ENCODE data around the gene SLC26A11. TPM values are rescaled to one million over a fixed set of nuclear protein-coding genes. Genes with fewer than 3 reads are reported as not detected.
"Not testable (repeated sequence)": the region's sequence is repeated elsewhere in the genome, so short reads cannot be mapped to it uniquely, and the experiment has no call there.

Gene SLC26A11
- total RNA-seq, 1 donor from 2014 or later = 10.6 TPM

DNA sequence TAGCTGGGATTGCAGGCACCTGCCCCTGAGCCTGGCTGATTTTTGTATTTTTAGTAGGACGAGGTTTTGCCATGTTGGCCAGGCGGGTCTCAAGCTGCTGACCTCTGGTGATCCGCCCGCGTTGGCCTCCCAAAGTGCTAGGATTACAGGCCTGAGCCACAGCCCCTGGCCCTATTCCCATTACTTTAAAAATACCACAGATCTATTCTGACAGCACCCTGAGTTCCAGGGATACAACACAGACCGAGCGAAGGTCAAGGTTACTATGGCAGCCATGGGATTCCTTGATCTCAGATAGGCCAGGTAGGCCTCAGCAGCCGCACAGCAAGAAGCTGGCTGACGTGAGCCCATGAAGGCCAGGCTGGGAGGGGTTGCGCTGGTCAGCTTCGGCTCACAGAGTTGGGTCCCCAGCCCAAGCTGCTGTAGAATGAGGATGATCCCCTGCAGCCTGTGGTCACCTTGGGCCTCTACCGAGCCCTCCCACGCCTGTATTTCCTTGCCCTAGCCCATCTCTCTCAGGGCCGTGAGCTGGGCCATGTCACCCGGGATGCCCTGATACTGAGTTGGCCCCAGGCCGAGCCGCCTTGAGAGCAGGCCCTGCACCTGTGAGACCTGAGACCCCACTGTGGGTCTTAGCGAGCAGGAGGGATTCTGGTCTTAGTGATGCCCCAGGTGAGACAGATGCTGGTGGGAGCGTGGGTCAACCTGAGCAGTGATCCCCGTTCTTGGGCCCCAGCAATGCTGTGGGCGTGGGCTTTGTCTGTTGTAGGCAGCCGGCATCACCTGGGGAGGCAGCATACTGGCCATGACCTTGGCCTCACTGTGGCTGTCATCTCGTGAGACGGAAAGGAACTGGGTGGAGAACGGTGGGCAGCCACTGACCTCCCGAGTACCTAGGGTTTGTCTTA, 23.6 kb downstream of the SLC26A11 start:
- DNase-seq (ENCODE audit: low read depth) = peak; percentile 80

DNA sequence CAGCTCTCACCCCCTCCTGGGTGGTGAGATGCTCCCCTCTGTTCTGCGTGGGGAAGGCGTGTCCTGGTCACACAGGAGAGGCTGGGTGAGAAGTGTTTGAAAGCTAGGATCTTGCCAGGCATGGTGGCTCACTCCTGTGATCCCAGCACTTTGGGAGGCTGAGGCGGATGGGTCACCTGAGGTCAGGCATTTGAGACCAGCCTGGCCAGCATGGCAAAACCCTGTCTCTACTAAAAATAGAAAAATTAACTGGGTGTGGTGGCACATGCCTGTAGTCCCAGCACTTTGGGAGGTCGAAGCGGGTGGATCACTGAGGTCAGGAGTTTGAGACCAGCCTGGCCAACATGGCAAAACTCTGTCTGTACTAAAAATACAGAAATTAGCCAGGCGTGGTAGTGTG, 24.2 kb downstream of the SLC26A11 start:
- not testable (repeated sequence) for DNase-seq (ENCODE audit: low read depth)

DNA sequence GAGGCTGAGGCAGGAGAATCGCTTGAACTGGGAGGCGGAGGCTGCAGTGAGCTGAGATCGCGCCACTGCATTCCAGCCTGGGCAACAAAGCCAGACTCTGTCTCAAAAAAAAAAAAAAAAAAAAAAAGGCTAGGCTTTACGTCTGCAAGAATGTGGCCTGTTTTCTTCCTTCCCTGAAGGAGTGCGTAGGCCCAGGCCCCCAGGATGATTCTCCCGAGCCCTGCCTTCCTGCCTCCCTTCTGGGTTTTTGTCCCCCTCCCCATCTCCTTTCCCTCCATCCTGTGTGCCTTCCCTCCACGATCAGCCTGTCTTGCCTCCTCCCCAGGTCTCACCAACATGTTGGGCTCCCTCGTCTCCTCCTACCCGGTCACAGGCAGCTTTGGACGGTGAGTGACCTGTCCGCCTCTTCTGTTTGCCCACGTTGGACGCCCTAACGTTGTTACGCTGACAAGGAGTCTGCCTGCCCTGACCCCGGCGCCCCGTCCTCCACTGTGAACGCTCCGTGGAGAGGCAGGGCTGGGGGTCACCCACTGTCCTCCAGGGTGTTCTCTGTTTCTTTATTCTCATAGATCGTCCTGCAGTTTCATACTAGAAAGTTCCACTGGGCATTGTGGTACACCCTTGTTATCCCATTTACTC, 24.8 kb downstream of the SLC26A11 start:
- DNase-seq (ENCODE audit: low read depth) = no peak

DNA sequence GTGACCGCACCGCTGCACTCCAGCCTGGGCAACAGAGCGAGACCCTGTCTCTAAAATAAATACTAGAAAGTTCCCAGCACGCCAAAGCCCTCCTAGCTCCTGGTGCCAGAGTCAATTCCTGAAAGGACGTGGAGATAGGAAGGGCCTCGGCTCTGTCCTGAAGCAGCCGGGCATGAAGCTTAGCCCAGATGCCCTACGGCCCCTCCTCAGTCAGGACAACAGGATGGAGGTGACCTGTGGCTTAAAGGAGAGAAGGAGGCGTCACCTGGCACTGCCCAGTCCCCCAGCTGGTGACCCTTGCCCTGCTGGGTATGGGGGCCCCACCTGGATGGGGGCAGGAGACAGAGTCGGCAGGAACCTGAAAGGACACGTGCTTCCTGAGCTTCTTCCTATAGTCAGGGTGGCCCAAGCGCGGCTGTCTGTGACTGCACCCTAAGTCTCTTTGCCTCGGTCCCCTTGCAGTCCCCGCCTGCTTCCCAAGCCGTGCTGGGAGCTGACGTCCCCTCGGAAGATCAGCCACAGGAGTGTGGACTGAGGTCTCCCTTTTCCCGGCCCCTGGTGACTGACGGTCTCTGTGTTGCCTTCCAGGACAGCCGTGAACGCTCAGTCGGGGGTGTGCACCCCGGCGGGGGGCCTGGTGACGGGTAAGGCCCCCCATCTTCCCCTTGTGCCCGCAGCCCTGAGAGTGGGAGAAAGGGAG, 25.5 kb downstream of the SLC26A11 start:
- DNase-seq (ENCODE audit: low read depth) = no peak

DNA sequence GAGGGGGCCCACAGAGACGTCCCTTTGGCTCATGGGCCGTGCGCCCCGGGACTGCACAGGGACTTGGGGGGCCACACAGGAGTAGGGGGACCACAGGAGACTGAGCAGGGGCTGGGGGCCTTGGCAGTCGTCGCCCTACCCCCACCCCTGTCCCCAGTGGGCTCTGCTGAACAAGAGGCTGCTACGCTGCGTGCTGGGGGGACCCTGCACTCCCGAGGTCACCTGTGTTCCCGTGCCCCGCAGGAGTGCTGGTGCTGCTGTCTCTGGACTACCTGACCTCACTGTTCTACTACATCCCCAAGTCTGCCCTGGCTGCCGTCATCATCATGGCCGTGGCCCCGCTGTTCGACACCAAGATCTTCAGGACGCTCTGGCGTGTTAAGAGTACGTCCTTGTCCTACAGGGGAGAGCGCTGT, 26.0 kb downstream of the SLC26A11 start:
- DNase-seq (ENCODE audit: low read depth) = no peak

DNA sequence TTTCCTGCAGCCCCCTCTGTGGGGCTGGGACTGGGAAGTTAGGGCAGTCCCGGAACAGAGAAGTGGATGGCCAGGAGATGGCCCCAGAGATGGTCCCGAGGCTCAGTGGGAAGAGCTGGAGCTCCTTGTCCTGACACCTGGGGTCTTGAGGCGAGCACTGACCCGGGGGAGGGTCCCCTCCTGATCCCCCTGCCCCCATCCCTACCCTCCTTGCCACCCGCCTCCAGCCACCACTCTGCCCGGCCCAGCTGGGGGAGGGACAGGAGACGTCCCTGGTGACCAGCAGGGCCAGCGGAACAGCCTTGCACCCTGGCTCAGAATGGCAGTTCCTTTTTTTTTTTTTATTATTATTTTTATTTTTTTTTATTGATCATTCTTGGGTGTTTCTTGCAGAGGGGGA, 26.5 kb downstream of the SLC26A11 start:
- DNase-seq (ENCODE audit: low read depth) = no peak

DNA sequence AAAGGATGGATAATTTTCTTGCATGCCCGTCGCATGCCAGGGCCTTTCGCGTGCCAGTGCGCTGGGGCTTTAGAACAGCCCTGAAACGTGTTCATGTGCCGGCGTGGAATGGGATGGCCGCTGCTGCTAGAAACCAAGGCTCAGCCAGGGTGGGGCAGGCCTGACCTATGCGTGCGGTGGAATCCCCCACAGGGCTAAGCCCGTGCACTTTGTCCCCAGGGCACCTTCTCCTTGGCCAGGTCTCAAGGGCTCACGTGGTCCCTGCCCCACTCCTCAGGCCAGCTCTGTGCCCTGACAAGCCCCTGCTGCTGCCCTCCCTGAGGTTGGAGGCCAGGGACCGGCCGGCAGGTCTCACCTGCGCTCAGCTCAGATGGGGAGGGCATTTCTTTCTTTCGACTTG, 27.3 kb downstream of the SLC26A11 start:
- no peak for DNase-seq (ENCODE audit: low read depth)

DNA sequence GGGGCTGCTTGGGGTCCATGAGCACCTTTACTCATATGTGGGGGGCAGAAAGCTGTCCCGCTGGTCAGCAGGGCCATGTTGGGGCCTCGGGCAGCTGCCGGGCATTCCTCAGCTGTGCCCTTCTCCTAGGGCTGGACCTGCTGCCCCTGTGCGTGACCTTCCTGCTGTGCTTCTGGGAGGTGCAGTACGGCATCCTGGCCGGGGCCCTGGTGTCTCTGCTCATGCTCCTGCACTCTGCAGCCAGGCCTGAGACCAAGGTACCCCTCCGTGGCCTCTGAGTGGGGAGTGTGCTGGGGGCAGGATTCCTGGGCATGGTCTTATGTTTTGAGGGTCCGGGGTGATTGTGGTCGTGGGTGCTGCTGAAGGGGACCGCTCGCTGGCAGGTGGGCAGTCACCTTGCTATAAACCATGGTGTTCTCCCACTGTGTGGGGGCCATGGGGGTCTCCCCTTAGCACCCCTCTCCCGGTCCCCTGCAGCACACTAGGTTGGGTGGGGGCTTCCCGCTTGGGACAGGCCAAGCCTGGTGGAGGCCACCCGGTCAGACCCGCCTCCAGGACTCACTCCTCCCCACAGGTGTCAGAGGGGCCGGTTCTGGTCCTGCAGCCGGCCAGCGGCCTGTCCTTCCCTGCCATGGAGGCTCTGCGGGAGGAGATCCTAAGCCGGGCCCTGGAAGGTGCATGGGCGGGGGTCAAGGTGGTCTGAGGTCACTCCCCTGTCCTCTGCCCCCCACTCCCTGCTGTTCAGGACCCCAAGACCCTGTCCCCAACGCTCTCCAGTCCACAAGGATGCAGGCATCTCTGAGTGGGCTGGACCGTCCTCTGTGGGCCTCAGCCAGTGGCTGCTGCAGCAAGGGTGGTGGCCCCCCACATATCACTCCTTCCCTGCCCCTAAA, 28.0 kb downstream of the SLC26A11 start:
- no peak for DNase-seq (ENCODE audit: low read depth)

DNA sequence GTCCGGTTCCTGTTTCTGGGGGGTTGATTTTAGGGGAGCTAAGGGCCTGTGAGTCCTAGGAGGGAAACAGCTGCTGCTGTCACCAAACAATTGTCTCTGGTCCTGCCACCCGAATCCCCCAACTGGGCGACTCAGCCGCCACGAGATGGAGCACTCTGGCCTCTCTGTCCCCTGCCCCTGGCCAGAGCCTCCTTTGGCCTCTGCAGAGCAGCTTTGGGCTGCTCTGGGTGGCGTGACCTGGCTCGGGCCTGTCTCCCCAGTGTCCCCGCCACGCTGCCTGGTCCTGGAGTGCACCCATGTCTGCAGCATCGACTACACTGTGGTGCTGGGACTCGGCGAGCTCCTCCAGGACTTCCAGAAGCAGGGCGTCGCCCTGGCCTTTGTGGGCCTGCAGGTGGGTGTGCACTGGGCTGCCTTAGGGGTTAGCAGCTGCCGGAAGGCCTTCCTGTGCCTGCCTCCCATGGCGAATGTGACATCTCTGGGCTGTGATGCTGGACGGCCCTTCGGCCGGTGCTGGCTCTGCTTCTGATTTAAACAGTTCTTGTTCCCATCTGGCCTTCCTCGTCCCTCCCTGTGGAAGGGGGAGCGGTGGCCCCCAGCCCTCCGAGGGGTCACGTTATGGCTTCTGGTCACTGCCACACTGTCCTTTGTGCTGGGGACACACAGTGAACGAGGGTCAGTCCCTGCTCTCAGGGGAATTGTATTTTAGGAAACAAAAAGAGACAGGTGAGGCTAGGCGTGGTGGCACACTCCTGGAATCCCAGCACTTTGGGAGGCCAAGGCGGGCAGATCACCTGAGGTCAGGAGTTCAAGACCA, 28.9 kb downstream of the SLC26A11 start:
- no peak for DNase-seq (ENCODE audit: low read depth)

DNA sequence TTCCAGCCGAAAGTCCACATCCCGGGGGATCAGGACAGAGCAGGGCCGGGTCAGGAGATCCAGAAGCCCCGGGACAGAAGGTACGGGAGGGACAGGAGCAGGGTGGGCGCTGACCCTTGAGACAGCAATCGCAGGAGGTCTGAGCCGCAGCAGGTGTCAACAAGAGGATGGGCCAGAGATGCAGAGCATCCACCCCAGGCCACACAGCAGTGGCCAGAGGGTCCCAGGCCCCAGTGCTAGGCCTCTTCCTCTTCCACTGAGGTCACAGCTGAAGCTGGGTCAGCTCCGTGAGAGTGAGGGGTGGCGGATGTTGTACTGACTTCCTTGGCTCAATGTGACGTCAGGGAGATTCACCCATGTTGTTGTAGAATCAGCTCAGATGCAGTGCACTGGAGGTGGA, 31.7 kb downstream of the SLC26A11 start:
- DNase-seq (ENCODE audit: low read depth) = no peak

DNA sequence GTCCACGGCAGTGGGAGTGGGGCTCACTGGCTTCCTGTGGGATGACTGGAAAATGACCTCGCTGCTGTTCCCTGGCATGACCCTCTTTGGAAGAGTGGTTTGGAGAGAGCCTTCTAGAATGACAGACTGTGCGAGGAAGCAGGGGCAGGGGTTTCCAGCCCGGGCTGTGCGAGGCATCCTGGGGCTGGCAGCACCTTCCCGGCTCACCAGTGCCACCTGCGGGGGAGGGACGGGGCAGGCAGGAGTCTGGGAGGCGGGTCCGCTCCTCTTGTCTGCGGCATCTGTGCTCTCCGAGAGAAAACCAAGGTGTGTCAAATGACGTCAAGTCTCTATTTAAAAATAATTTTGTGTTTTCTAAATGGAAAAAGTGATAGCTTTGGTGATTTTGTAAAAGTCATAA, 32.6 kb downstream of the SLC26A11 start:
- DNase-seq (ENCODE audit: low read depth) = no peak

DNA sequence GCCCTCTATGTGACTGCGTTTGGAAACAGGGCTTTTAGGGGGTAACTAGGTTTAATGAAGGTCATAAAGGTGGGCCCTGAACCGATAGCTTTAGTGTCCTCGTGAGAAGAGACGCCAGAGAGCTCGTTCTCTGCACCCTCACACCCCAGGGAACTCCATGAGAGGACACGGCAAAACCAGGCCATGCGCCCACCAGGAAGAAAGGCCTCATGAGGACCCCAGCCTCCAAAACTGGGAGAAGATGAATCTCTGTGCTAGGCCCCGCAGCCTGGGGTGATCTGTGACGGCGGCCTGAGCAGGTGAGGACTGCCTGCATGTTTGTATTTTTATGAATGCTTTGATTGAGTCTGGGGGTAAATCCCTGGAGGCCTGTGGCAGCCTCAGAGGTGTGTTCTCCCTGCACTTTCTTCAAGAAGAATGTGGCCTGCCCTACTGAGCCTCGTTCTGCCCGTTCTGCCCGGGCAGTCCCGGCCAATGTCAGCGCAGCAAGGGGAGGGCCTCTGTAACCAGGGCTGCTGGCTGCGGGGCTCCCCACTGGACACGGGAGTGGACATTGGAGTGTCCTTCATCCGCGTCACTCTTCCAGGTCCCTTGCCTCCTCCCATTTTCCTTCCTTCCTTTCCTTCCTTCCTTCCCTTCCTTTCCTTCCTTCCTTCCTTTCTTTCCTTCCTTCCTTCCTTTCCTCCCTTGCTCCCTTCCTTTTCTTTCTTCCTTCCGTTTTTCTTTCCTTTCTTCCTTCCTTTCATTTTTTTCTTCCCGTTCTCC, 33.6 kb downstream of the SLC26A11 start:
- no peak for DNase-seq (ENCODE audit: low read depth)

DNA sequence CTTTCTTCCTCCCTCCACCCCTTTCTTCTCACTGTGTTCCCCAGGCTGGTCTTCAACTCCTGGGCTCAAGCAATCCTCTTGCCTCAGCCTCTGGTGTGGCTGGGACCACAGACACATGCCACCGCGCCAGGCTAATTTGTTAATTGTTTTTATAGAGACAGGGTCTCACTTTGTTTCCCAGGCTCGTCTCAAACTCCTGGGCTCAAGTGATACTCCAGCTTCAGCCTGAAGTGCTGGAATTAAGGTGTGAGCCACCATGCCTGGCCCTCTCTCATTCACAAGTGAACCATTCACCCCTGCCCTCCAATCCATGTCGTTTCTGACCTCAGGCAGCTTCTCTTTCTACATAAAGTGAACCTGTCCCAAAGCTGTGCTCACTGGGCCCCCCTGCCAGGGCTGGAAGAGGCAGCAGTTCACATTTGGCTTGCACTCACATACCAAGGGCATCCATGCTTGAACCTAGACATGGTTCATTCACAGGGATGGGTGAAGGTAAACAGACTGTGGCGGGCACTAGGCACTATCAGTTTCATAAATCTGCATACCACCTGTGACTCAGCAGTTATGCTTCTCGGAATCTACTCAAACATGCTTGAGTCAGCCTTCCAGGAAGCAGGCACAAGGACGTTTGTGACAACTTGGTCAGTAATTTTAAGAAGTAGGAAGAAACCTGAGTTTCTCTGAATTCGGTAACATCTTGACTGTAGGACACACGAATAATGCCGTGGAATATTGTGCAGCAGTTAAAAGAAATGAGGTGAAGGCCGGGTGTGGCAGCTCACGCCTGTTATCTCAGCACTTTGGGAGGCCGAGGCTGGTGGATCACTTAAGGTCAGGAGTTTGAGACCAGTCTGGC, 34.4 kb downstream of the SLC26A11 start:
- peak; percentile 79 for DNase-seq (ENCODE audit: low read depth)

DNA sequence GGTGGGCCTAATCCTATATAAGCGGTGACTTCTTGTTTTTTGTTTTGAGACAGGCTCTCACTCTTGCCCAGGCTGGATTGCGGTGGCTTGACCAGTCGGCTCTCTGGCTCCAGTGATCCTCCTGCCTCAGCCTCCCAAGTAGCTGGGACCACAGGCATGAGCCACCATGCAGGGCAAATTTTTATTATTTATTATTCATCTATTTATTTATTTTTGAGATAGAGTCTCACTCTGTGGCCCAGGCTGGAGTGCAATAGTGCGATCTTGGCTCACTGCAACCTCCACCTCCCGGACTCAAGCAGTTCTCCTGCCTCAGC, 35.8 kb downstream of the SLC26A11 start:
- no peak for DNase-seq (ENCODE audit: low read depth)

DNA sequence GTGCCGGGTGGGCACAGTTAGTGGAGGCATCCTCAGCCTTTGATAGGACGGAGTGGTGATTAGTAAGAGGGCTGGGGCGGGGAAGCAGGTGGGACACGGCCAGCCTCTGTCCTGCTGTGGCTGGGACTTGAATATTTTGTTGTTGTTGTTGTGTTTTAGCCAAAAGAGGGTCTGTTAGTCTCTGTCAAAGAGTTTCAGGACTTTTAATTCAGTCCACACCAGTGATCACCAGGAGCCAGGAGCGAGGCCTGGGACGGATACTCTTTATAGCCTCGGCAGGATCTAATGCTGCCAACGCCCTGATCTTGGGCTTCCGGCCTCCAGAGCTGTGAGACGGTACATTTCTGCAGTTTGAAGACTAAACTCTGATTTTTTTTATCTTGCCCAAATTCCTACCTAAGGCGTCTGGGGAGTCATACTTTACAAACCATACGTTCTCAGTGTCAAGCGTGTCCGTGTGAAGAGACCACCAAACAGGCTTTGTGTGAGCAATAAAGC, 37.5 kb downstream of the SLC26A11 start:
- DNase-seq (ENCODE audit: low read depth) = no peak

DNA sequence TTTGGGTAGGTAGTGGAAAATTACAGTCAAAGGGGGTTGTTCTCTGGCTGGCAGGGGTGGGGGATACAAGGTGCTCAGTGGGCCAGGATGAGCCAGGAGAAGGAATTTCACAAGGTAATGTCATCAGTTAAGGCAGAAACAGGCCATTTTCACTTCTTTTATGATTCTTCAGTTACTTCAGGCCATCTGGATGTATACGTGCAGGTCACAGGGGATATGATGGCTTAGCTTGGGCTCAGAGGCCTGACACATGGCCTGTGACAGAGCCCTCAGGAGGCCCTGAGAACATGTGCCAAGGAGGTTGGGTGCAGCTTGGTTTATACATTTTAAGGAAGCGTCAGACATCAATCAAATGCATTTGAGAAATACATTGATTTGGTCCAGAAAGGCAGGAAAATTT, 38.1 kb downstream of the SLC26A11 start:
- DNase-seq (ENCODE audit: low read depth) = not testable (repeated sequence)

DNA sequence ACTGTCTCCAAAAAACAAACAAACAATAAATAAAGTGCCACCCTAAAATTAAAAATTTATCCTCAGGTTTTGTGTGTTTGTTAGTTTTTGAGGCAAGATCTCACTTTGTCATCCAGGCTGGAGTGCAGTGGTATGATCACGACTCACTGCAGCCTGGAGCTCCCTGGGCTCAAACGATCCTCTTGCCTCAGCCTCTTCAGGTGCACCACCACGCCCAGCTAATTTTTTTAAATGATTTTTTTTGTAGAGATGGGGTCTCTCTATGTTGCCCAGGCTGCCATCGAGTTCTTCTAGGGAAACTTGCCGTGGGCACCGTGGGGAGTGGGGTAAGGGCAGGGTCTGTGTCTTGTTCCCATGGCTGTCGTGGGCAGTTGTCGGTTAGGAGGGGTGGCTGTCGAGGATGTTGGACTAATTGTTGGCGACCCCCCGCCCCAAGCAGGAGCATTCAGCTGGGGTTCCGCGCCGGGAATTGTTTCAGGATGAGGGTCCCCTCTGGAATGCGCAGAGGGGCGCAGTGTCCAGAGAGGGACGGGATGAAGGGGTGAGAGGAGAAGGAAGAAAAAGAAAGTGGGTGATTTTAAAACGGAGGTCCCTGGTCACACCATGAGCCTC, 39.3 kb downstream of the SLC26A11 start:
- DNase-seq (ENCODE audit: low read depth) = no peak

DNA sequence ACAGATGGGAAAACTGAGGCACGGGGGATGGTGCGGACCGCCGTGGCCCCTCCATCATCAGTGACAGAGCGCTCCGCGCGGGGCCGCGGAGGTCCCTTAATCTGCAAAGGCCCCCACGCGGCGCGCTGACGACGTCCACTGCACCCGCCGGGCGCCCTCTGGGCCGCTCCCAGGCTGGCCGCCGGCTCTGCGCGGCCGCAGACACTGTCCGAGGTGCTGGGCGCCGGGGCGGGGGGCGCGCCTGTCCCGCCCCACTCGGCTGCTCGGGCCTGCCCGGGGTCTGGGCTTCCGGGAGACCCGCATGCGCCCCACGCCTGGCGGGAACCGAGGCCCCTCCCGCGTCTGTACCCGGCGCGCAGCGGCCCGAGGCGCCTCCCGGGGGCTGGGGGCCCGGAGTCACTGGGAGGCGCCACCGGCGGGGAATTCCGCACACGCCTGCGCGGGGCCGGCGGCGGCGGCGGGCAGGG, 39.9 kb downstream of the SLC26A11 start:
- DNase-seq (ENCODE audit: low read depth) = peak; percentile 74
